ENCODE measurements around the gene SAP30L.

The SAP30L gene

GRCh38 chr5:154466671-154467070 is 20.9 kb downstream of the SAP30L start:
- Mint-ChIP-seq H3K27ac (no peak overlapping the region), H3K4me1 (ENCODE audit: low read depth) (no peaks in the 10 kb centered on the region), H3K27me3 (peaks cover 43% of the 10 kb centered on the region), H3K36me3 (ENCODE audit: low read depth) (no peaks in the 10 kb centered on the region), H3K4me3 (no peak overlapping the region), H3K9me3 (no peaks in the 10 kb centered on the region)

GRCh38 chr5:154467655-154468354 is 22.0 kb downstream of the SAP30L start:
- no peaks in the 10 kb centered on the region for H3K36me3 Mint-ChIP-seq (ENCODE audit: low read depth)
- H3K9me3 Mint-ChIP-seq, result no peaks in the 10 kb centered on the region
- peaks cover 54% of the 10 kb centered on the region for H3K27me3 Mint-ChIP-seq
- H3K4me1 Mint-ChIP-seq (ENCODE audit: low read depth), result no peaks in the 10 kb centered on the region
- no peak overlapping the region for H3K27ac Mint-ChIP-seq
- no peak overlapping the region for H3K4me3 Mint-ChIP-seq

- Mint-ChIP-seq H3K4me3 (no peak overlapping the region), H3K36me3 (ENCODE audit: low read depth) (no peaks in the 10 kb centered on the region), H3K9me3 (no peaks in the 10 kb centered on the region), H3K27ac (no peak overlapping the region), H3K27me3 (peaks cover 76% of the 10 kb centered on the region), H3K4me1 (ENCODE audit: low read depth) (peaks cover 21% of the 10 kb centered on the region)
These were observed 24.3 kb downstream of the SAP30L start for GRCh38 chr5:154470137-154470536.

GRCh38 chr5:154470947-154471870 is 25.4 kb downstream of the SAP30L start:
- H3K9me3 Mint-ChIP-seq, result no peaks in the 10 kb centered on the region
- no peak overlapping the region for H3K27ac Mint-ChIP-seq

GRCh38 chr5:154472871-154473580 is 27.2 kb downstream of the SAP30L start:
- H3K27me3 Mint-ChIP-seq, result peaks cover 87% of the 10 kb centered on the region
- no peaks in the 10 kb centered on the region for H3K9me3 Mint-ChIP-seq
- no peak overlapping the region for H3K4me3 Mint-ChIP-seq
- H3K4me1 Mint-ChIP-seq (ENCODE audit: low read depth), result peaks cover 41% of the 10 kb centered on the region
- H3K27ac Mint-ChIP-seq, result no peak overlapping the region
- peaks cover 4% of the 10 kb centered on the region for H3K36me3 Mint-ChIP-seq (ENCODE audit: low read depth)

More at GRCh38 chr5:154470947-154471870, 25.4 kb downstream of the SAP30L start:
- Mint-ChIP-seq H3K36me3 (ENCODE audit: low read depth) (no peaks in the 10 kb centered on the region), H3K4me3 (no peak overlapping the region), H3K4me1 (ENCODE audit: low read depth) (peaks cover 29% of the 10 kb centered on the region), H3K27me3 (peaks cover 84% of the 10 kb centered on the region)

- Mint-ChIP-seq H3K36me3 (ENCODE audit: low read depth) (peaks cover 4% of the 10 kb centered on the region), H3K27ac (no peak overlapping the region), H3K4me1 (ENCODE audit: low read depth) (peaks cover 41% of the 10 kb centered on the region), H3K27me3 (peaks cover 83% of the 10 kb centered on the region), H3K9me3 (no peaks in the 10 kb centered on the region), H3K4me3 (peak overlapping the region; percentile 40)
These were observed 27.9 kb downstream of the SAP30L start for GRCh38 chr5:154473581-154474283.

GRCh38 chr5:154474396-154475334 is 28.9 kb downstream of the SAP30L start:
- H3K27me3 Mint-ChIP-seq, result peaks cover 86% of the 10 kb centered on the region
- peak overlapping the region; percentile 40 for H3K4me3 Mint-ChIP-seq
- H3K4me1 Mint-ChIP-seq (ENCODE audit: low read depth), result peaks cover 48% of the 10 kb centered on the region

GRCh38 chr5:154475591-154476353 is 30.0 kb downstream of the SAP30L start:
- peak overlapping the region; percentile 4 for H3K4me3 Mint-ChIP-seq
- H3K9me3 Mint-ChIP-seq, result no peaks in the 10 kb centered on the region
- peaks cover 85% of the 10 kb centered on the region for H3K27me3 Mint-ChIP-seq
- H3K36me3 Mint-ChIP-seq (ENCODE audit: low read depth), result peaks cover 4% of the 10 kb centered on the region
- H3K4me1 Mint-ChIP-seq (ENCODE audit: low read depth), result peaks cover 54% of the 10 kb centered on the region
- peak overlapping the region; percentile 13 for H3K27ac Mint-ChIP-seq

More at GRCh38 chr5:154474396-154475334, 28.9 kb downstream of the SAP30L start:
- Mint-ChIP-seq H3K36me3 (ENCODE audit: low read depth) (peaks cover 4% of the 10 kb centered on the region), H3K27ac (peak overlapping the region; percentile 30), H3K9me3 (no peaks in the 10 kb centered on the region)

GRCh38 chr5:154476354-154477205 is 30.8 kb downstream of the SAP30L start:
- Mint-ChIP-seq H3K4me1 (ENCODE audit: low read depth) (peaks cover 54% of the 10 kb centered on the region), H3K27ac (no peak overlapping the region), H3K9me3 (no peaks in the 10 kb centered on the region), H3K27me3 (peaks cover 85% of the 10 kb centered on the region), H3K4me3 (peak overlapping the region; percentile 71), H3K36me3 (ENCODE audit: low read depth) (peaks cover 4% of the 10 kb centered on the region)

- no peak overlapping the region for H3K27ac Mint-ChIP-seq
- peaks cover 85% of the 10 kb centered on the region for H3K27me3 Mint-ChIP-seq
- H3K4me3 Mint-ChIP-seq, result peak overlapping the region; percentile 71
- H3K36me3 Mint-ChIP-seq (ENCODE audit: low read depth), result peaks cover 4% of the 10 kb centered on the region
- peaks cover 55% of the 10 kb centered on the region for H3K4me1 Mint-ChIP-seq (ENCODE audit: low read depth)
- no peaks in the 10 kb centered on the region for H3K9me3 Mint-ChIP-seq
These were observed 31.8 kb downstream of the SAP30L start for GRCh38 chr5:154477382-154478223.

GRCh38 chr5:154478224-154478565 is 32.4 kb downstream of the SAP30L start, which contains the start of gene HAND1:
Gene HAND1, minus strand, starts transcription at chr5:154478227. Its CDS starts 219 bp downstream, at chr5:154478008.
- Mint-ChIP-seq H3K36me3 (ENCODE audit: low read depth) (peaks cover 4% of the 10 kb centered on the region), H3K27me3 (peaks cover 86% of the 10 kb centered on the region), H3K4me1 (ENCODE audit: low read depth) (peaks cover 57% of the 10 kb centered on the region), H3K27ac (no peak within 1 kb of the TSS), H3K4me3 (peak within 1 kb of the TSS; percentile 71), H3K9me3 (no peaks in the 10 kb centered on the region)
